ENCODE measurements around the gene UNC45A. TPM values are rescaled to one million over a fixed set of nuclear protein-coding genes. Genes with fewer than 3 reads are reported as not detected.
"Not testable (repeated sequence)": the region's sequence is repeated elsewhere in the genome, so short reads cannot be mapped to it uniquely, and the experiment has no call there.

UNC45A gene
- total RNA-seq, 1 donor from 2014 or later = 93.1 TPM

GRCh38 chr15:90903733-90904536 lies 31.1 kb upstream of the UNC45A start:
- no peak for DNase-seq (ENCODE audit: low read depth in 2 of 2)

GRCh38 chr15:90904746-90905145 lies 30.3 kb upstream of the UNC45A start:
- no peak for DNase-seq (ENCODE audit: low read depth in 2 of 2)

- no peak for DNase-seq (ENCODE audit: low read depth in 2 of 2)
Measured at GRCh38 chr15:90905306-90906180, 29.5 kb upstream of the UNC45A start.

GRCh38 chr15:90906181-90906849 lies 28.8 kb upstream of the UNC45A start:
- DNase-seq (ENCODE audit: low read depth in 2 of 2) = no peak

GRCh38 chr15:90907051-90907660 lies 27.9 kb upstream of the UNC45A start:
- no peak for DNase-seq (ENCODE audit: low read depth in 2 of 2)

- DNase-seq (ENCODE audit: low read depth in 2 of 2) = no peak
Measured at GRCh38 chr15:90907838-90908507, 27.1 kb upstream of the UNC45A start.

GRCh38 chr15:90909449-90909848 lies 25.6 kb upstream of the UNC45A start:
- DNase-seq (ENCODE audit: low read depth in 2 of 2) = not testable (repeated sequence)

GRCh38 chr15:90909976-90910375 lies 25.1 kb upstream of the UNC45A start:
- DNase-seq (ENCODE audit: low read depth in 2 of 2) = no peak

GRCh38 chr15:90910441-90911301 lies 24.4 kb upstream of the UNC45A start:
- no peak for DNase-seq (ENCODE audit: low read depth in 2 of 2)

- DNase-seq (ENCODE audit: low read depth in 2 of 2) = no peak
Measured at GRCh38 chr15:90911302-90911623, 23.8 kb upstream of the UNC45A start.

GRCh38 chr15:90911906-90912769 lies 22.9 kb upstream of the UNC45A start:
- no peak for DNase-seq (ENCODE audit: low read depth in 2 of 2)

GRCh38 chr15:90912770-90913075 lies 22.4 kb upstream of the UNC45A start:
- DNase-seq (ENCODE audit: low read depth in 2 of 2) = no peak

GRCh38 chr15:90913398-90913944 lies 21.6 kb upstream of the UNC45A start:
- DNase-seq (ENCODE audit: low read depth in 2 of 2) = no peak

- DNase-seq (ENCODE audit: low read depth in 2 of 2) = no peak
Measured at GRCh38 chr15:90914305-90915080, 20.6 kb upstream of the UNC45A start.

GRCh38 chr15:90915216-90915807 lies 19.8 kb upstream of the UNC45A start:
- DNase-seq (ENCODE audit: low read depth in 2 of 2) = no peak

GRCh38 chr15:90915808-90916440 lies 19.2 kb upstream of the UNC45A start:
- DNase-seq (ENCODE audit: low read depth in 2 of 2) = no peak

GRCh38 chr15:90916461-90916860 lies 18.6 kb upstream of the UNC45A start:
- no peak for DNase-seq (ENCODE audit: low read depth in 2 of 2)
